ENCODE results near the gene KCNIP4. TPM values are rescaled to one million over a fixed set of nuclear protein-coding genes. Genes with fewer than 3 reads are reported as not detected.

KCNIP4 gene
- total and polyA plus RNA-seq, 2 experiments from 2014 or later, result 0.65 TPM; not detected in 1

DNA sequence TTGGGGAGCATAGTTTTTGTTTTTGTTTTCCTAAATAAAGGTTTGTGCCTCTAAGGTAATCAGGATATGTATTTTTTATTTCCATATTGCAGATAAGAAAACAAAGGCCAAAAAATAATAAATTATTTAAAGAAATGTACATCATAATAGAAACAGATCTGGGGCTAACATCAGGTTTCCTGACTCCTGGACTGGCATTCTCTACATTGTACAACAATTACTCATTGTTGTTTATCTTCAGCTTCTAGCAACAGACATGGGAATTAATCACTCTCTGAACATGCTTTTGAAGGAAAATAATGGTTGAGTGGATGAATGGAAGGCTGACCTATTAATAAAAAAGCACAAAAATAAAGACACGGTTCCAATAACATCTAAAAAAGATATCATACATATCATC lies 146.2 kb downstream of the KCNIP4 start:
- Histone ChIP-seq H3K4me1 (ENCODE audit: insufficient read depth) (peaks cover 25% of the 10 kb centered on the region), H3K4me3 (peak overlapping the region; percentile 22; the same call in 1 of the 2 replicates), H3K4me2 (ENCODE audit: unreplicated experiment) (peak overlapping the region; percentile 63), H2AFZ (no peak overlapping the region), H3K9ac (0 out of 2 replicates have a peak overlapping the region, but pooled peaks have one; percentile 19), H3K9me2 (ENCODE audit: insufficient read depth) (no peaks in the 10 kb centered on the region), H3F3A (ENCODE audit: insufficient read depth) (peaks cover 16% of the 10 kb centered on the region), H3K27ac (peak overlapping the region; percentile 68), H3K36me3 (ENCODE audit: low read depth) (no peaks in the 10 kb centered on the region), H4K20me1 (ENCODE audit: insufficient read depth) (no peaks in the 10 kb centered on the region), H3K9me3 (ENCODE audit: low read depth) (no peaks in the 10 kb centered on the region), H3K79me2 (ENCODE audit: insufficient read depth) (no peaks in the 10 kb centered on the region), H3K27me3 (replicated peaks; ENCODE audit: insufficient read depth) (no peaks in the 10 kb centered on the region)
- TF ChIP-seq EZH2 (IDR thresholded peaks at IDR 0.05; ENCODE audit: insufficient read depth, poor library complexity, severe bottlenecking) (no peak), EZH2phosphoT487 (IDR thresholded peaks at IDR 0.05; ENCODE audit: insufficient read depth, low read depth) (no peak)
- in situ Hi-C loops (cut with MboI), result no loop called here
- DNase-seq, result peak; percentile 69
- WGBS, 2 experiments (ENCODE audit: low coverage in 1 of 2, low lambda C conversion rate in 2 of 2, missing lambda C conversion rate in 2 of 2), result 0 to 2% methylated on average over 1 of the region's 1 CpG

- no peak overlapping the region for H2AFZ ChIP-seq
- 95% methylated on average over 5 of the region's 5 CpGs for WGBS, 2 experiments (ENCODE audit: low coverage in 1 of 2, low lambda C conversion rate in 2 of 2, missing lambda C conversion rate in 2 of 2)
- H4K20me1 ChIP-seq (ENCODE audit: insufficient read depth), result no peaks in the 10 kb centered on the region
- no peaks in the 10 kb centered on the region for H3K9me2 ChIP-seq (ENCODE audit: insufficient read depth)
- TF ChIP-seq EZH2 (IDR thresholded peaks at IDR 0.05; ENCODE audit: insufficient read depth, poor library complexity, severe bottlenecking) (no peak), EZH2phosphoT487 (IDR thresholded peaks at IDR 0.05; ENCODE audit: insufficient read depth, low read depth) (no peak)
- peak overlapping the region; percentile 63 for H3K4me2 ChIP-seq (ENCODE audit: unreplicated experiment)
- H3K4me3 ChIP-seq, result peak overlapping the region; percentile 22; the same call in 1 of the 2 replicates
- H3K36me3 ChIP-seq (ENCODE audit: low read depth), result no peaks in the 10 kb centered on the region
- in situ Hi-C loops (cut with MboI), result no loop called here
- DNase-seq, result peak; percentile 40
- peaks cover 16% of the 10 kb centered on the region for H3F3A ChIP-seq (ENCODE audit: insufficient read depth)
- H3K9ac ChIP-seq, result 0 out of 2 replicates have a peak overlapping the region, but pooled peaks have one; percentile 19
- peaks cover 25% of the 10 kb centered on the region for H3K4me1 ChIP-seq (ENCODE audit: insufficient read depth)
- no peaks in the 10 kb centered on the region for H3K79me2 ChIP-seq (ENCODE audit: insufficient read depth)
- peak overlapping the region; percentile 68 for H3K27ac ChIP-seq
- no peaks in the 10 kb centered on the region for H3K9me3 ChIP-seq (ENCODE audit: low read depth)
- no peaks in the 10 kb centered on the region for H3K27me3 ChIP-seq (replicated peaks; ENCODE audit: insufficient read depth)
These were observed 146.7 kb downstream of the KCNIP4 start for GRCh38 chr4:21801661-21802385.

DNA sequence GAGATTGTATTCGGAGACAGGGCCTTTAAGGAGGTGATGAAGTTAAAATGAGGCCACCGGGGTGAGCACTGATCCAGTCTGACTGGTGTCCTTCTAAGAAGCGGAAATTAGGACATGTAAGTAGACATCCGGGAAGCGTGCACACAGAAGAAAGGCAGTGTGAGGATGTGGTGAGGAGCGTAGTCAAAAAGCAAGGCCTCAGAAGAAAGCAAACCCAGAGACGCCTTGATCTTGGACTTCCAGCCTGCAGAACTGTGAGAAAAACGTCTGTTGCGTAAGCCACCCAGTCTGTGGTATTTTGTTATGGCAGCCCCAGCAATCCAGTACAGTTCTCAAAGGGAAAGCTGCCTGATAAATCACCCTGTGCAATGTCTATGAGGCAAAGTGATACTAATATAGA lies 153.5 kb downstream of the KCNIP4 start:
- Histone ChIP-seq H3K9me2 (ENCODE audit: insufficient read depth) (no peaks in the 10 kb centered on the region), H3K36me3 (ENCODE audit: low read depth) (no peaks in the 10 kb centered on the region), H3K4me1 (ENCODE audit: insufficient read depth) (peaks cover 23% of the 10 kb centered on the region), H3K4me3 (no peak overlapping the region), H3K27ac (no peak overlapping the region), H3K4me2 (ENCODE audit: unreplicated experiment) (no peak overlapping the region), H3K27me3 (replicated peaks; ENCODE audit: insufficient read depth) (no peaks in the 10 kb centered on the region), H4K20me1 (ENCODE audit: insufficient read depth) (no peaks in the 10 kb centered on the region), H3K9ac (no peak overlapping the region), H2AFZ (no peak overlapping the region), H3K9me3 (ENCODE audit: low read depth) (no peaks in the 10 kb centered on the region), H3F3A (ENCODE audit: insufficient read depth) (peaks cover 17% of the 10 kb centered on the region; the same call in 1 of the 2 replicates), H3K79me2 (ENCODE audit: insufficient read depth) (no peaks in the 10 kb centered on the region)
- TF ChIP-seq EZH2phosphoT487 (IDR thresholded peaks at IDR 0.05; ENCODE audit: insufficient read depth, low read depth), result no peak
- in situ Hi-C loops (cut with MboI), result no loop called here
- peak; percentile 42 for DNase-seq
- 84 to 87% methylated on average over 9 of the region's 9 CpGs for WGBS, 2 experiments (ENCODE audit: low coverage in 1 of 2, low lambda C conversion rate in 2 of 2, missing lambda C conversion rate in 2 of 2)

DNA sequence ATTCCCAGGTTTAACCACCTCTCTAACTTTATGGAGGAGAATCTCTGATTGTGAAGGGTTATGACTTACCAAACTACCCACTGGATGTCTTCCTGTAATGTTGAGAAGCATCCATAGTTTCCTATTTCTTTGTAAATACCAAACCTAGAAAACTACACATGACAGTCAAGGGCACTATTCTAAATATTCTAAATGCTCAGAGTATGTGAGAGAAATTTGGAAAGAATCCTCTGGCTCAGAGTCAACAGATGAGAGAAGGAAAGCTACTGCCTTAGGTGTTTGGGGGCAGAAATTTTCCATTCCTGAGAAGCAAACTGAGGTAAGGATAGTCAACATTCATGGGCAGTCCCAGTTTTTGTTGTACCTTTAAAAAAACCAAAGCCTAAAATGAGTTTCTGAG lies 155.8 kb downstream of the KCNIP4 start:
- Histone ChIP-seq H3K27ac (no peak overlapping the region), H3K9me2 (ENCODE audit: insufficient read depth) (no peaks in the 10 kb centered on the region), H3K9ac (no peak overlapping the region), H2AFZ (no peak overlapping the region), H3K9me3 (ENCODE audit: low read depth) (no peaks in the 10 kb centered on the region), H3K4me2 (ENCODE audit: unreplicated experiment) (no peak overlapping the region), H3K79me2 (ENCODE audit: insufficient read depth) (no peaks in the 10 kb centered on the region), H3K4me1 (ENCODE audit: insufficient read depth) (peaks cover 28% of the 10 kb centered on the region), H3K4me3 (no peak overlapping the region), H3K36me3 (ENCODE audit: low read depth) (no peaks in the 10 kb centered on the region), H3K27me3 (replicated peaks; ENCODE audit: insufficient read depth) (no peaks in the 10 kb centered on the region), H3F3A (ENCODE audit: insufficient read depth) (peaks cover 17% of the 10 kb centered on the region; the same call in 1 of the 2 replicates), H4K20me1 (ENCODE audit: insufficient read depth) (no peaks in the 10 kb centered on the region)
- no peak for DNase-seq
- in situ Hi-C loops (cut with MboI), result no loop called here
- no peak for TF ChIP-seq EZH2 (IDR thresholded peaks at IDR 0.05; ENCODE audit: insufficient read depth, poor library complexity, severe bottlenecking)
- TF ChIP-seq EZH2phosphoT487 (IDR thresholded peaks at IDR 0.05; ENCODE audit: insufficient read depth, low read depth), result no peak

All from GM23248 (cell line).